GM19239 (cell line): Measurements from ENCODE around the gene HK3.

Experiments
- DNase-seq: peaks from one replicate; pipeline ENCODE4 v3.0.0; 2011; ENCODE audit warnings: low spot score; ENCODE audit not compliant: insufficient read length
- FAIRE-seq: peaks from 2 replicates; lab custom pipeline; 2011; peaks lifted over from hg19 to GRCh38; lab: Jason Lieb, UNC

Gene HK3

DNA sequence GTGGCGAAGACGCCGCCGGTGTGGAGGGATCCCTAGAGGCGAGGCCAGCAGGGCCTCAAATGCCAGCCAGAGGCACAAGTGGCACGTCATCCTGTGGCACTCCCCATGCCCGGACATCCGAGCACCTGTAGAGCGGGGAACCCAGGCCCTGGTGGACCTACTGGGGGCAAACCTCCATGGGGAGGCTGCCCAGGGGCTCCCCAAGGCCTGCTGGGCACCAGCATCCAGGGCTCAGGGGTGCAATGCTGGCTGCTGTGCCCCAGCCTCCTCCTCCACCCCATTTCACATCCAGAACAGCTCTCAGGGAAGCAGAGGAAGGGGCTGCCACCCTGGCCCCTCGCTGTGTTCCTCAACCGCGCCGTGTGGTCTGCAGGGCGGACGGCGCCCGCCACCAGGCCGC lies 43.5 kb downstream of the HK3 start:
- no peak for DNase-seq
- no peak for FAIRE-seq

DNA sequence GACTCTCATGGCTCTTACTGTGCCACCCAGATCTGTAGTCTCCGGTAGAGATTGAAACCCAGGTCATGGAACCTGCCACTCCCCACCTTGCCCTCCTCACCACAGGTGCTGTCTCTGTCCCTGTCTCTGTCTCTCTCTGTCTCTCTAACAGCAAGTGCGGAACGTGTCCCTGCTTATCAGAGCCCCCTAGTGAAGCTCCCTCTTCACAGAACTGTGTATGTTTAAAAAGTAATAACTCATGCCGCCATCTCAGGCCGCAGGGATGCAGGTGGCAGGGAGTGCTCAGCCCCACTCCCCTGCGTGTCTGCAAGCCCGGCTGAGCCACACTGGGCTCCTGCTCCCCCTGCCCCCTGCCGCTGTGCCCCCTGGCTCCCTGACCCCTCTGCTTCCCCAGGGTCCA lies 45.0 kb downstream of the HK3 start:
- FAIRE-seq: no peak
- DNase-seq: no peak

DNA sequence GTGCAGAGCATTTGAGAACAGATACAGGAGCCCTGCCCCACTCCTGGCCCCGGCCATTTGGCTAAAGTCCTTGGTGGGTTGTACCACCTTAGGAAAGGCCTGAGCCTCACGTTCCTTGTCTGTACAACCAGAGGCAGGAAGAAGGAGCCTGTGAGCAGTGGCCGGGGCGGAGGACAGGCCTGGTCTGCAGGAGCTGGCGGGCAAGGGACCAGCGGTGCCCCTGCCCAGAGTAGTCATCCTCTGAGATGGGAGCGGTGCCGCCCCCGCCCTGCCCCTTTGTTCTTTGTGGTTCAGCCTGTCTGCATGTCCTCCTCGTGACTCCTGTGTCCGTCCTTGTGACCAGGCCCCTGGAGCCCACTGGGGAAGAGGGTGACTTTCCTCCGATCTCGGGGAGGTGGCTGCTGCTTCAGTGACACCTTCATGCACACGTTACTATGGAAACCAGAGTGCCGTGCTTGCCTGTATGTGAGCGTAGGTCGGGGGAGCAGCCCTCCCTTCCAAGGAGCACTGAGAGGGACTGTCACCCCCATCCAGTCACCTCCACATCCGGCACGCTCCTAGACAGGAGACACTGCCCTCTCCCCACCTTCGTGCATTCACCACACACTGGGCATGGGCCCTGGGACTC lies 45.9 kb downstream of the HK3 start:
- DNase-seq: no peak
- FAIRE-seq: no peak

DNA sequence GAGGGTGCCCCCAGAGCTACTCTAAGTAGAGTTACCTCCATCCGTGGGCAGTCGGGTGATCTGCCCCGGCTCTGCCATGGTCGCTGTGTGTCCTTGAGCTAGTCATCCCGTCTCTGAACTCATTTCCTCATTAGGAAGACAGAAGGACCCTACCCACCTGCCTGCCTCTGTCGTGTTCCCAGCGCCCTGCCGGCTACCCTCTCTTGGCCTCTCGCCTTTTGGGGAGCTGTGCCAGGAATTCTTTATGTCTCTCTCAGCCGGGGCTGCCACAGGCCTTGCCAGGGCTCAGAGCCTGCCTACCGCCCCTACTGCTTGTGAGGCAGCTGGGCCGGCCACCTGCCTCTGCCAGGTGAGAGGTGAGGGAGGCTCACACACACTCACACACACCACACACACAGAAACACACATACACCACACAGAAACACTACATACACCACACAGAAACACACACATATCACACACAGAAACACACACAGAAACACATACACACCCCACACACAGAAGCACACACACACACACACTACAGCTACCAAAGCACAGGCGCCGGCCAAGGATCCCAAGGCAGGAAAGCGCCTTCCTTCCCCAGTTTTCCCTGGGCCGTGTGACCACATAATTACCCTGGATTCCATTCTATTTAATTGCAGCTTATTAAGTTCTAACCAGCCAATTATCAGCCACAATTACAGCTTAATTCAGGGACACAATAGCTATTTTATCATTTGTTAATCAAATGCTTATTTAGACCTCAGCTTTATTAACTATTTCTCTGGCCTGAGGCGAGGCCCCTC lies 47.1 kb downstream of the HK3 start:
- FAIRE-seq: no peak
- DNase-seq: no peak

DNA sequence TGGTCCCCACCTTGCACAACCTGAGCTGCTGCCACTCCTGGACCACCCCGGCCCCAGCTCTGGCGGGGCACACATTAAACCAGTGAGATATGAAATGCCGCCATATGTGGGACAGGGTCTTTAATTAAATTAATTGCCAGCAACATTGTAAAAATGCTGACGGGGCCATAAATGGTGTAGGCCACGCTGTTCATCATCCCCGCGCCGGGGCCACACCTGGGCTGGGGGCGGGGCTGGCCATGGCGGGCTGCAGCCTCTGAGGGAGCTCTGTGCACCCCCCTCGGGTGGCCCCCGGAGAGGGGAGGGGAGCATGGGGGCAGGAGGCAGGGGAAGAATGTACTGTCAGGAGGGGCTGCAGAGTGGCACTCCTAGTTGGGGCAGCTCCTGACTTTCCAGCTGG lies 47.8 kb downstream of the HK3 start:
- DNase-seq: no peak
- FAIRE-seq: no peak

DNA sequence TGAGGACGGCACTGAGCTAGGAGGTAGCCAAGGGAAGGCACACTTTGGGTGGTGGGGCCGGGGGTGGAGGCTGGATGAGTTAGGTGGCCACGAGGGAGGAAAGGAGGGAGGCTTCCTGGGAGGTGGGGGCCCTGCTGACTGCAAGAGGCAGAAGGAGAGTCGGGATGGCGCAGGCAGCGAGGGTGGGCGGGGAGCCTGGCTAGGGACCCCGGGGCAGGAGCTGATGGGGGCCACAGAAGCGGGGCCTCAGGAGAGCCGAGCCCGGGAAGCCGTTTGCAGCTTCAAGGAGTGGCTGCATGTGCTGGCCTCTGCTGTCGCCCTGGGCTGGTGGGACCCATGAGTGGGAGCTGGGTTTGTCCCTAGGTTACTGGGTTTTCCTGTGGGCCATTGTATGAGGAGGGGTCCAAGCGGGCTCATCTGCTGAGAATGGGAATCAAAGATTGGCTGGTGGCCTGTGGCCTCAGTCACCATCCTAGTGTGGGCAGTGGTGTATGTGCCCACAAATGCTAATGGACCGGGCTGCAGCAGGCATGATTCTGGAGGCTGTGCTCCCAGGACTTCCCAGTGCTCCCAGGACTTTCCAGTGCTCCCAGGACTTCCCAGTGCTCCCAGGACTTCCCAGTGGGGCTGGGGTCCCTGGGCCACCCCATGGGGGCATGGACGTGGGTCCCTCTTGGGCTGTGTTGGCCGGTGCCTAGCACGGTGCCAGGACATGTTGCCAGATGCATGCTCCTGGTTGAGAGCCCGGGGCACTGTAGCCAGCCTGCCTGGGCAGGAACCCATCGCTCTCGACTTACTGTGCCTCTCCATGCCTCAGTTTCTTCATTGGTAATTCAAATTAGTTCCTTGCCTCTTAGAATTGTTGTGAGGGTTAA lies 48.5 kb downstream of the HK3 start:
- no peak for DNase-seq
- no peak for FAIRE-seq

DNA sequence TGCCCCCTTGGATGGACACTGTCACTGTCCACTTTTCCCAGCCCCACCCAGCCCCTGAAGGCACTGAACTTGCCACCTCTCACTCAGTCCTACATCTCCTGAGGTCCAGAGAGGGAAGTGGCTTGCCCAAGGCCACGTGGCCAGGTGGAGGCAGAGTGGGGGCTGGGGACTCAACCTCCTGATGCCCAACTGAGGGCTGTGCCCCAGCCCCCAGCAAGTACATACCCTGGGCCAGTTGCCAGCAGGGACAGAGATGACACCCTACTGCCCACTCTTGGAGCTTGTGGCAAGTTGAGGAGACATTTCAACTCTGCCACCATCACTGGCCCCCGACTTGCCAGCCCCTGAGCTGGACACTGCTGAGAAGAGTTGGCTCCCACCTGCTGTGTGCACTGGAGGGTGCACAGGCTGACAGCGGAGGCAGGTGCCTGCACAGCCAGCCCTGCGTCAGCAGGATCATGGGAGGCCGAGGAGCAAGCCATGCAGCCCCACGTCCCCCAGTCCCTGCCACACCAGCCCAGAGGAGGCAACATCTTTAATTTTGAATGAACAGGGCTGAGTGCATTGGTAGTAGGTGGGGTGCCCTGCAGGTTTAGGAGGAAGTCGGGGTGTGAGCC lies 49.4 kb downstream of the HK3 start:
- FAIRE-seq (no peak), DNase-seq (no peak)

DNA sequence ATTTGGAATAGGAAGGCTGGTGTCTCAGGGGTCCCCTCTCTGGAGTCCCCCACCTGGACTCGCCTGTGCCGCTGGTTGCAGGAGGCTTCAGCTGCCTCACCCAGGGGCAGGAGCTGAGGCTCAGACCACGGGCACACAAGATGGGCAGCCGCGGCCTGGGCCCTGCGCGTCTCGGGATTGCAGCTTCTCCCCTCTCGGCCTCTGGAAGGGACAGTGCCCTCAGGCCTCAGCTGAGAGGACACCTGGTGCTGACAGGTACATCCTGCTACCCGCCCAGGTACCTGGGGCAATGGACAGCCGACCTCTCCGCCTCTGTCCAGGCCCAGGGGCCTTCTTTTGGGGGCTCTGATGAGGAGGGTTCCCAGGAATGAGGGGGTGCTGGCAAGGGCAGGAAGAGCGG lies 50.5 kb downstream of the HK3 start:
- no peak for FAIRE-seq
- DNase-seq: no peak

DNA sequence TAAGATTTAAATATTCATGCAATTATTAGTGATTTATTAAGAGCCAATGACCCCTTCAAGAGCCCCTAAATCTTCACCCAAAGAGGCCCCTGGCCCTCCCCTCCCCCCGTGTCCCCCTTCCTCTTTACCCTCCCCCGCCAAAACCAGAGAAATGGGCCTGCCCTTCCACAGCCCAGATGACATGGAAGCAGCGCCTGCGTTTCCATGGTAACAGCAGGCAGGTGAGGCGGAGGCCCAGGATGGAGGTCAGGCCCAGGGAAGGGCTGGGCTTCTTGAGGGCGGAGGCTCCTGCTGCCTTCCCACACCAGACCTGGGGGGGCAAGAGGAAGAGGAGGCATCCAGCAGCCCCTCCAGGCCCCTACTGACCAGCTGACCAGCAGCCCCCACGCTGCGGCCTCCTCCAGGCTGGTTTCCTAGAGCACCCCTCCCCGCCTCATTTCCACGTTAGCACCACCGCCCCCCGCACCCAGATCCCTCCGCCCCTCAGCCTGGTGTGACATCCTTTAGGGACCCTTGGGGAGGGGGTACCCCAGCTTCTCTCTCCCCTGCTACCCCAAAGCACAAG lies 51.3 kb downstream of the HK3 start:
- no peak for DNase-seq
- no peak for FAIRE-seq

DNA sequence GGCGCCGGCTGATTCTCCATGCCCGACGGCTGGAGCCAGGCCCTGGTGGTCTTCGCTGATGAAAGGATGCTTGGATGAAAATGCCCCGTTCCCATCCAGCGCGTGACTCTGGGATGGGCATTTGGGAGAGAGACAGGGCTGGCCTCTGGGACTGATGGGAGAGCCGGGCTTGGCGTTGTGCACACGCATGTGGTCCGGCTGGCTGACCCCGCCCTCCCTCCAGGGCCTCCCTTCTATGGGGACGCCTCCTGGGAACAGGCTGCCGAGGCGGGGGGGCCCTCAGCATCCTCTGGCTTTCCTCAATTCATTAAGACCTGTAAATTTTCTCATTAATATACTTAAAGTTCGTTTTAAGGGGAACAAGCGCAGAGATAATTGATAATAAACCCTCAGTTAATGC lies 52.0 kb downstream of the HK3 start:
- no peak for FAIRE-seq

DNA sequence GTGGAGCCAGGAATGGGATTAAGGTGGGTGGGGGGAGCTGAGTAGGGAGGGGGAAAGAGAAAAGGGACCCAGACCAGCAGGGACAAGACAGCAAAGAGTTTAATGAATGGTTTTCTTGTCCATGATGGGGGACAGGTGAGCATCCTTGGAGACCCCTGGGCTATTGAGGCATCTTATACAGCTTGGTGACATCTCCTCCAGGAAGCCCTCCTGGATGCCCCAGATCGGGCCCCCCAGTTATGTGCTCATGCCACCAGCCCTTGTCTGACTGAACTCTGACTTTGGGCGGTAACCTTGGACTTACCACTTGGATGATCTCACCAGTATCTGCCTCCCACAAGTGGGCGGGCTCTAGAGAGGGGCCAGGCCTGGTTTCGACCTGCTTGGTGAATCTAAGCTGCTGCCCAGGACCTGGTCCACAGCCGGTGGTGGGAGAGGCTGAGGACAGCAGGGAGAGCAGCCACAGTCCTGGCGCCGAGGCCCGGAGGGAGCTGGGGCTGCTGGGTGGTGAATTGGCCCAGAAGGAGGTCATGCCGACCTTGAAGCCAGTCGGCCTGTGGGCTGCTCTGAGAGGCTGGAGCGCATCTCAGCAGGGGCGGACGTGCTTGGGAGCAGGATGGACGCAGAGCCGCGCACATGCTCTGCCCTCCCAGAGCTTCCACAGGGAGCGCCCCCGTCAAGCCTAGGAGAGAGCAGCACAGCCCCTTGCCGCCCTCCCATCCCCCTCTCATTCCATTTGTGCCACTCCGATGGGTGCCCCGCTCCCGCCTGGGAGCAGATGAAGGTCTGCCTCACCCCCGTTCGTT lies 52.6 kb downstream of the HK3 start:
- FAIRE-seq (no peak), DNase-seq (no peak)

More for the DNA sequence above, 52.0 kb downstream of the HK3 start:
- DNase-seq: no peak

DNA sequence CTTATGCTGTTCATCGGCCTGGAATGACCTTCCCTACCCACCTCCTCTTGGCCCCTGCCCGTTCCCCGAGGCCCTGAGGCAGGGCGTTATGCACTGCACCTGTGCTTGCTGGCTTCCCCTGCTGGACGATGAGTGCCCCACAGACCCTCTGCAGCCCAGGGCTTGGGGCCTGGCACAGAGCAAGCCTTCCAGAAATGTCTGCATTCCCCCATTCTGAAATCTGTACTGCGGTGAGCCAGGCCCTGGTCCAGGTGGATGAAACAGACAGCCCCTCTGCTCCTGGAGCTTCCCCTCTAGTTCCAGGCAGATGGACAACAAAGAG lies 53.8 kb downstream of the HK3 start:
- DNase-seq (no peak), FAIRE-seq (no peak)

DNA sequence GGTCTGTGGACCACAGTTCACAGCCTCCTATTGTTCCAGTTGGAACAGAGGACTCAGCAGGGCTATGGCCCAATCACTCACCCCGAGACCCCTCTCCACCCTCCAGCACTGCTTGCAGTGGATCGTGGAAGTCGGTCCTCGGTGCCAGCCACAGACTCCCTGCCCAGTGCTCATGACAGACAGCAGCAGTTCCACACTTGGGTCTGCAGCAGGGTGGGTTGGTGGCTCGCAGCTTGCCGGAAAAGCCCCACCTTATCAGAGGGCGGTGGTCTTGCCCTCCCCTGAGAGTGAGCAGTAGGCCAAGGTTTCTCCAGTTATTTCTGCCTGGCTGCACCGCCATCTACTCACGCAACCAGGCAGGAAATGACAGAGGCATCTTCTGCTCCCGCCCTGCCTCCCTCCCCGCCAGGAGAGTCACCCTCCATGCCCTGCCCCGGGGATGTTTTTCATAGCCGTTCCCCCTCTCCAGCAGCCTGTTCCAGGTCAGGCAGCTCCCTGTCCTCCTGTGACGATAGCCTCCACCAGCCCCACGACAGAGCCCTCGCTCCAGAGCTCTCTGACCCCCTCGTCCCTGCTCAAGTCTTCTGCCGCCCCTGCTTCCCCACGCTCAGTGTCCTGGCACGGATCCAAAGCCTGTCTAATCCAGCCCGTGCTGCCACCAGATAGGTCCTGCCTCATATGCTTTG lies 54.3 kb downstream of the HK3 start:
- FAIRE-seq (no peak), DNase-seq (no peak)

DNA sequence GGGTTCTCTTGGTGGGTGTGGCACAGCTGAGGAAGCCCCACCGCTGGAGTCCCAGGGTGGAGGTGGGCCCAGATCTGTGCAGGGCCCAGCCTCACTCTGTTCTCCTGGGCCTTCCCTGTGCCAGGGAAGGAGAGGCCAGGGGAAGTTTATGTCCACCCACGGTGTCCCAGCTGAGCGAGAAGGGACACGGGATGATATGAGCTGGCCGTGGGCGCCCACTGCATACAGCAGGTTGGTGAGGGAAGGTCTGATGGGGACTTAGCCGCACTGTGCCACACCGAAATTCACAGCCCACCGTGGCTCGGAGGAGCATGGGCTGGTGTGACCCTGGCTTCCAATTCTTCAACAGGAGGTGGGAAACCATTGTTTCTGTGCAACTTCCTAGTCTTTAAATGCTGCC lies 54.9 kb downstream of the HK3 start:
- no peak for DNase-seq

DNA sequence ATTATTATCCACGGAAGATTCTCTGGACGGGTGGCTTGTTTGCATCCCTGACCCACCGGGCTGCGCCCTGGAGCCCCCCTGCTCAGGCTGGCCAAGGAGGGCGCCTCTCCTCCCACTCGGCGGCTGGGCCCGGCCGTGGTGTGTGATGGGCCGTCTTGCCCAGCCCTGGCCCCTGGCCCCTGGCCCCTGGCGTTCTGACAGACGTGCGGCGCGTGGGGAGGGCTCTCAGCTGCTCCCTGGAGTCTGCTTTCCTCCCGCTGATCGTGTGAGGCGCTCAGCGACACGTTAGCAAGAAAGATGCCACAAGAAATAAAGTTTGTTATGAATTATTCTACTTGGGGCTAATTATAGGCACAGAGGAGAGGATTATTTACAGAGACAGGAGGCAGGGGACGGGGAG lies 55.5 kb downstream of the HK3 start:
- DNase-seq (no peak), FAIRE-seq (no peak)

More for the DNA sequence above, 54.9 kb downstream of the HK3 start:
- FAIRE-seq: no peak

DNA sequence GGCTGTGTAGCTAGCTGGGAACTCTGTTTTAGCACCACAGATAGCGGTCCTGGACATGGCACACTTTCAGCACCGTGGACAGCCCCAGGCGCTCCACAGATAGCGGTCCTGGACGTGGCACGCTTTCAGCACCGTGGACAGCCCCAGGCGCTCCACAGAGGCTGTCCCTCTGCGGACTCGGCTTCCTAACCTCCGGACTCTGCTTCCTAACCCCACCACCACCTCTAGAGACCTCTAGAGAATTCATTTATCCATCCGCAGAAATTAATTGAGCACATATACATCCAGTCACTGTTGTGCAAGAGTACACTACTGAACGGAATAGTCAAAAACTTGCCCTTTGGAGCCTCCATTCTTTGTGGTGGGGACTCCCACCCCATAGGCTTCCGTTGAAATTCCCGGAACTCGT lies 61.4 kb downstream of the HK3 start:
- peak; percentile 75 for DNase-seq
- FAIRE-seq: peak; percentile 47

DNA sequence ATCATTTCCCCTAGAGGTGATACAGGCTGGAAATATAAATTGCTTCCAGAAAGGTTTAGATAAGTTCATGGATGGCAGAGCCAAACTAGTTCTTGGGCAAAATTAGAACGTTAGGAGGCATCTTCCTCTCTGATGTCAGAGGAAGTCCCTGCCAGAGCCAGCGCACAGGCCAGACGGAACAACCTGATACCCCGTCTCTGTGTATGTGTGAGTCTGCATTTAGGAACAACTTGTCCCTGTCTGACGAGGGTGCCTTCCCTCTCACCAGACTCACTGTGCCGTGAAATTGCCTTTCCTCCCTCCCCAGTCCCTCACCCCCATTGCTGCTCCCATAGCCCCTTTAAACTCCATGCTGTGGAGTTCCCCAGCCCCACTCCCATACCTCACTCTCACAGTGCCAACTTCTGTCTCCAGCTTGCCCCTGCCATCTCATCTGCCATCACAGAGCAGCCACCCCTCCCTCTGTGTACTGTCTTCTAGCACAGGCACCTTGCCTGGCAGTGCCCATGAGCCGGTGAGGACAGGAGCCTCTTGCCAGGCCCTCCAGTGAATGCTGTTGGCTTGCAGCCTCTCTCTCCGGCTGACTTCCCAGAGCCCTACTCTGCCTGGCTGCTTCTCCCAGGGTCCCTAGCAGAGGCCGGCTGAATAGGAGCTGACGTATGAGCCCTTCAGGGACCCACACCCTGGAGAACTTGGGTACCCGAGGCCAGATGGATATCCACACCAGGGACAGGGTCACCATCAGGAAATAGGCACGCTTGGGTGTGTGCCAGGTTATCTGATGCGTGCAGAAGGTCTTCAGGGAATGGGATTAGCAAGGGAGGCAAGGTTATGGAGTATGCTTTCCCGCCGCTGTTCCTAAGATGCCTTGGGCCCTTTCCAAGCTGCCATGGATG lies 62.1 kb downstream of the HK3 start:
- DNase-seq: no peak

DNA sequence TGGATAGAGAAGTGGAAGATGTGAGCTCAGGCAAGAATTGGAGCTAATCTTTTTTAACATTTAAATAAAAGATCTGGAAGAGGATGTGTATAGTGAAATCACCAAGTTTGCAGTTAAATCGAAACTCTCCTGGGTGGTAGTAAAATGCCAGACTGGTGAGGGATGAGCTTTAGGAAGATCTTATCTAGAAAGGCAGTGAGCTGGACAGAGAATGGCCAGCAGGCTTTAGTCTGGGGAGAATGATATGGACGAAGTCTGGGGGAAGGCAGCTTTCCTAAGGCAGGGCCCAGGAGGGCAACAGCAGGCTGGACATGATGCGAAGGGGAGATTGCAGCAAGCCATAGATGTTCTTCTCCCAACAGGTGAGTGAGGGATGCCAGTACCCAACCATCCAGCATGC lies 63.2 kb downstream of the HK3 start:
- FAIRE-seq (no peak), DNase-seq (no peak)

More for the DNA sequence above, 62.1 kb downstream of the HK3 start:
- no peak for FAIRE-seq
